Aorta (tissue), 5 donors: ENCODE data around the gene TUBB4B. TPM values are rescaled to one million over a fixed set of nuclear protein-coding genes. Genes with fewer than 3 reads are reported as not detected.

Source experiments
- ATAC-seq: fragments of 200-7000 bp; cut with Tn5 transposase; one replicate; pipeline ENCODE4 v1.9.1; 2022; ENCODE audit warnings: moderate library complexity; ENCODE audit not compliant: low FRiP score
- DNase-seq, 2 donors: peaks; one replicate each; pipeline ENCODE4 v3.0.0-alpha.2; 2020
- H3K27ac ChIP-seq, 2 donors: one replicate each; pipeline ENCODE4 v1.5.1; 2013; ENCODE audit warnings: low read length in 2 of 2, mild to moderate bottlenecking in 2 of 2, moderate library complexity in 2 of 2, control low read depth in 1 of 2, inconsistent platforms in 1 of 2, low read depth in 1 of 2
- H3K27me3 ChIP-seq, 2 donors: one replicate each; pipeline ENCODE4 v1.6.1; 2013; ENCODE audit warnings: control low read depth in 1 of 2, low read length in 1 of 2, mild to moderate bottlenecking in 1 of 2, moderate library complexity in 1 of 2; ENCODE audit not compliant: insufficient read depth in 2 of 2, control insufficient read depth in 1 of 2
- H3K36me3 ChIP-seq, 2 donors: one replicate each; pipeline ENCODE4 v1.6.1; 2013; ENCODE audit warnings: control low read depth in 1 of 2, low read length in 1 of 2, mild to moderate bottlenecking in 1 of 2; ENCODE audit not compliant: insufficient read depth in 2 of 2, control insufficient read depth in 1 of 2
- H3K4me1 ChIP-seq, 2 donors: one replicate each; pipeline ENCODE4 v1.6.1; 2013; ENCODE audit warnings: low read length in 2 of 2, control low read depth in 1 of 2, mild to moderate bottlenecking in 1 of 2, moderate library complexity in 1 of 2; ENCODE audit not compliant: insufficient read depth in 2 of 2, control insufficient read depth in 1 of 2
- H3K4me3 ChIP-seq, 2 donors: one replicate each; pipeline ENCODE4 v1.5.1; 2013; ENCODE audit warnings: low read length in 2 of 2, control low read depth in 1 of 2, mild to moderate bottlenecking in 1 of 2
- H3K9me3 ChIP-seq: one replicate; pipeline ENCODE4 v1.6.1; 2013; ENCODE audit warnings: mild to moderate bottlenecking, low read length; ENCODE audit not compliant: control insufficient read depth
- WGBS, 2 donors: extraction: QIAGEN DNeasy Blood & Tissue Kit; methylation state at CpG; one replicate each; pipeline ENCODE4 v1.1.7; 2013; 5-methylcytosine and 5-hydroxymethylcytosine counted together
- intact Hi-C, 2 donors: fragments of 100-400 bp; cut with DNase I; formaldehyde crosslinking; loops; one replicate each; pipeline versions ENCODE4 v1.14.2 to v1.15.0; 2022
- polyA plus RNA-seq, 2 donors: library from polyadenylated mRNA; stranded (reverse); fragments of 200-250 nt; gene quantifications; one replicate each; pipeline ENCODE4 v1.2.3, GENCODE V29; 2013
- total RNA-seq, 2 donors: library from RNA; stranded (reverse); fragmentation: NEBNext Ultra II Directional; extraction: Animal tissue kit (Norgen Biotek cat#: 25700); gene quantifications; one replicate each; pipeline ENCODE4 v1.2.1, GENCODE V29; 2021
- donor health status: healthy with polysubstance abuse.
- donor health status: Bipolar disorder and iron deficiency.
- donor health status: DM: no; HTN: no; CAD: no.
- donor health status: DM: no; HTN: no; CAD: no.
- donor health status: DM: yes; HTN: yes; CAD: no.

The TUBB4B gene
- total and polyA plus RNA-seq, 4 donors, result 86.9 to 152 (median 111) TPM

DNA sequence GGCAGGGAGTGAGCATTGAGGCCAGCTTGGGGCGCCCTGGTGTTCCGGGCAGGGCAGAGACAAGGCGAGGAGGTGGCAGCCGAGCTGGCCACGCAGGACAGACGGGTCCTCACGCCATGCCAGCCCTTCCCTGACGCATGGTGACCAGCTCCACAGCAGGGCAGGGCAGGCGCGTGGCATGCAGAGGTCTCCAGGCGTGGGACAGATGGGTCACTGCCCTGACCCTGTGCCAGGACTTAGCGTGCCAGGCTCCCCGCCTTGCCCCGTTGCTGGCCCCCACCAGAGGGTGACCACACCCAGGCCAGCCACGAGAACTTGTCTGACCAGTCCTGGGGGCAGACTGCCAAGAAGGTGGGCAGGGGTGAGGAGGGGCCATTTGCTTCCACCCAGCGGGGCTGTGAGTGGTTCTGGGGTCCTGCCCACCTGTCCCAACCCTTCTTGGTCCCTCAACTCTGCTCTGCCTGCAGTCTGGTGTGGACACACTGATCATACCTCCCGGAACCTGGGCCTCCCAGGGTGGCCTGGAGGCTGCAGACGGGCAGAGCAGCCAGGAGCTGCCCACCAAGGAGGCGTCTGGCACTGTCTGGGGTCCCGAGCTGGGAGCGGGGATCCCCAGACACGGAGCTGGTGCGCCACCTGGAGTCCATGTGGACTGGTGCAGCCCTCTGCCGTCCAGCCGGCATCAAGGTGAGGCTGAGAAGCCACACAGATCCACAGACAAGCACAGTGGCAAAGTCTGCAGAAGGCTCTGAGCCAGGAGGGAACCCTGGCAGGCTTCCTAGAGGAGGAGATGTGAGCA, 13.8 kb upstream of the TUBB4B start, which contains the start of gene RNF224:
TSS of gene RNF224 (plus strand) at position 449 of the 799 bp plus-strand sequence. CDS start 834 bp downstream, outside the sequence.
- no peaks in the 10 kb centered on the region for H3K4me1 ChIP-seq
- ATAC-seq (no peak), DNase-seq (peak; percentile 80 to 91)
- H3K36me3 ChIP-seq, result no peaks in the 10 kb centered on the region
- no peak within 1 kb of the TSS for H3K27ac ChIP-seq
- no peaks in the 10 kb centered on the region for H3K9me3 ChIP-seq
- intact Hi-C loops, result loop anchor here in 1 of 2 donors (5.0 kb wide), 1 partner anchor 105 kb away; no protein-coding TSS in a partner anchor
- no peaks in the 10 kb centered on the region for H3K27me3 ChIP-seq
- WGBS, 2 donors, result 28 to 31% methylated on average over 25 of the region's 25 CpGs
- H3K4me3 ChIP-seq, result no peak within 1 kb of the TSS

DNA sequence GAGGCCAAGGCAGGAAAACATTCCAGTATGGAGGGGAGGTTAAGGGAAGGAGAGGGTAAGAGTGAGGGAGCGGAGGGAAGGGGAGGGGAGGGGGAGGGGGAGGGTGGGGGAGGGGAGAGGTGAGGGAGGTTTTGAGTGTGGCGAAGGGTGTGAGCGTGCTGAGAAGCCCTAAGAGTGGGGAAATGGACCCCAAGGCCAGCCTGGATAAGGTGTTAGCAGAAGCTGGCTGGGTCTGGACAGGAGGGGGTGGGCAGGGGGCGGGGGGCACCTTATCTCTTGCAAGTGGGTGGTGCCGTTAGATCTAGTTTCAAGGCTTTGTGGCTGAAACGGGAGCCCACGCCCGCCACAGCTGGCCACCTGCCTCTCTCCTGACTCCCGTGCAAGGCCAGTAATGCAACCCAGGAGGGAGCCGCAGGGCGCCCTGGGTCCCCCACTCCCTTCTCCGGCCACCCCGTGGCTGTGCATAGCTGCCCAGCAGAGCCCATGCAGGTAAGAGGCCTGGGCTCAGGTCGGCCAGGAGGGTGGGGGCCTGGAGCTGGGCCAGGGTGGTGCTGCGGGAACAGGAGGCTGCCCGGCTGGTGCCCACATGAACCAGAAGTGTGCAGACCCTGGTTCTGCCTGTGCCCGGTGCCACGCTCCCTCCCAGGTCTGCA, 13.1 kb upstream of the TUBB4B start:
- Histone ChIP-seq H3K4me3 (no peak overlapping the region), H3K4me1 (no peaks in the 10 kb centered on the region), H3K36me3 (no peaks in the 10 kb centered on the region), H3K9me3 (no peaks in the 10 kb centered on the region), H3K27ac (no peak overlapping the region), H3K27me3 (no peaks in the 10 kb centered on the region)
- no peak for DNase-seq
- ATAC-seq, result no peak
- intact Hi-C loops, result loop anchor here (2.0 to 5.0 kb wide), 2 partner anchors 105 to 106 kb away; no protein-coding TSS in a partner anchor
- 42 to 51% methylated on average over 11 to 18 of the region's 18 CpGs for WGBS, 2 donors

DNA sequence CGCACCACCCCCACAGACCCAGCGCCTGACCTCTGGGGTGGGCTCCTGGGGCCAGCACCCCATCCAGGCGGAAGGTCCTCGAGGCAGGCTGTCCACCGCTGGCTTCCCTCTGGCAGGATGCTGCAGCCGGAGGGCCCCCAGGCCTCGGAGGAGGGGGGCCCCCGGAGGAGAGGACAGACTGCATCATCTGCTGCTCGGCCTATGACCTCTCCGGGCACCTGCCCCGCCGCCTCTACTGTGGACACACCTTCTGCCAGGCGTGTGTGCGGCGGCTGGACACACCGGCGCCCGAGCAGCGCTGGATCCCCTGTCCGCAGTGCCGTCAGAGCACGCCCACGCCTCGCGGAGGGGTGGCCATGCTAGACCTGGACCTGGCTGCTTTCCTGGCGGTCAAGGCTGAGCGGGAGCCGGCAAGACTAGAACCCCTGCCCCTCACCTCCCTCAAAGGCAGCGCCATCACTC, 12.6 kb upstream of the TUBB4B start:
- no peak overlapping the region for H3K27ac ChIP-seq
- H3K36me3 ChIP-seq, result no peaks in the 10 kb centered on the region
- DNase-seq (no peak), ATAC-seq (no peak)
- WGBS, 2 donors, result 78 to 80% methylated on average over 24 to 29 of the region's 29 CpGs
- no peaks in the 10 kb centered on the region for H3K9me3 ChIP-seq
- H3K4me3 ChIP-seq, result no peak overlapping the region
- no peaks in the 10 kb centered on the region for H3K27me3 ChIP-seq
- no peaks in the 10 kb centered on the region for H3K4me1 ChIP-seq
- intact Hi-C loops, result loop anchor here (2.0 to 5.0 kb wide), 2 partner anchors 106 kb away; no protein-coding TSS in a partner anchor

DNA sequence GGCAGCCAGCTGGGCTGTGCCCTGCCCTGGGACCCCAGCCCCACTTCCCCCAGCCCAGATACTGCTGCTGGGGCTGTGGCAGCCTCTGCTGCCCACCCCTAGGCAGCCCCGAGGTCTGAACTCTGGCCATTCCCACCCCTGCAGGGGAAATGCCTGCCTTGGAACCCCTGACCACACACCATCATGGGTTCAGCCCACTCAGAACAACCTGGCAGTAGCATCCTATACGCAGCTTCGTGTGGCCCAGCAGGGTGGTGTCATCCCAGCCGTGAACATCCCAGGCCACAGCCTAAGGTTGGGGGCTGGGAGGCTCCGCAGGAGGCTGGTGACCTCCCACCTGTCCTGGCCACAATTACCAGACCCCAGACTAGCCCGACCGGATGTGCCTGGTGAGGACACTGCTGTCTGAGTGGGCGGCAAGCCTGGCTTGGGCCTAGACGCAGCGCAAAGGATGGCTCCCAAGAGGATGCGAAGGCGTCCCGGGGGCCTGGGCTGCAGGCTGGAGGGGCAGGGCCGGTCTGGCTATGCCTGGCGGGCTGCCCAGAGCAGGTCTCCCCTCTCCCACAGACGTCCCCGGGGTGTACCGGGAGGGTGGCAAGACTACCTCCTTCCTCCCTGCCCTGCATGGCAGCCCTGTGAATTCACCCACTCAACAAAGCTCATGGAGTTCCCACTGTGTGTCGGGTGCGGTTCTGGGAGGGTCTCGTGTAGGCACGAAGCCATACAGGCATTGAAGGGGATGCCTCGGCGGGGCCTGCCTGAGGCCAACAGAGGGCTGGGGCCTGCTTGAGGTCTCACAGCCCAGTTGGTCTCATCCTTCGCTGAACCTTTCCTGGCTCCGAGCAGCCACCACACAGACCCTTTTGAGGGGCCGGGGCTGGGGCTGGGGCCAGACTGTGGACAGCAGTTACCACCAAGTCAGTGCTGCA, 11.9 kb upstream of the TUBB4B start:
- intact Hi-C loops, result loop anchor here (2.0 to 5.0 kb wide), 2 partner anchors 106 to 107 kb away; no protein-coding TSS in a partner anchor
- Histone ChIP-seq H3K27ac (no peak overlapping the region), H3K36me3 (no peaks in the 10 kb centered on the region), H3K4me3 (no peak overlapping the region), H3K4me1 (no peaks in the 10 kb centered on the region), H3K27me3 (no peaks in the 10 kb centered on the region), H3K9me3 (no peaks in the 10 kb centered on the region)
- ATAC-seq (no peak), DNase-seq (no peak)
- WGBS, 2 donors, result 33 to 42% methylated on average over 27 of the region's 27 CpGs

DNA sequence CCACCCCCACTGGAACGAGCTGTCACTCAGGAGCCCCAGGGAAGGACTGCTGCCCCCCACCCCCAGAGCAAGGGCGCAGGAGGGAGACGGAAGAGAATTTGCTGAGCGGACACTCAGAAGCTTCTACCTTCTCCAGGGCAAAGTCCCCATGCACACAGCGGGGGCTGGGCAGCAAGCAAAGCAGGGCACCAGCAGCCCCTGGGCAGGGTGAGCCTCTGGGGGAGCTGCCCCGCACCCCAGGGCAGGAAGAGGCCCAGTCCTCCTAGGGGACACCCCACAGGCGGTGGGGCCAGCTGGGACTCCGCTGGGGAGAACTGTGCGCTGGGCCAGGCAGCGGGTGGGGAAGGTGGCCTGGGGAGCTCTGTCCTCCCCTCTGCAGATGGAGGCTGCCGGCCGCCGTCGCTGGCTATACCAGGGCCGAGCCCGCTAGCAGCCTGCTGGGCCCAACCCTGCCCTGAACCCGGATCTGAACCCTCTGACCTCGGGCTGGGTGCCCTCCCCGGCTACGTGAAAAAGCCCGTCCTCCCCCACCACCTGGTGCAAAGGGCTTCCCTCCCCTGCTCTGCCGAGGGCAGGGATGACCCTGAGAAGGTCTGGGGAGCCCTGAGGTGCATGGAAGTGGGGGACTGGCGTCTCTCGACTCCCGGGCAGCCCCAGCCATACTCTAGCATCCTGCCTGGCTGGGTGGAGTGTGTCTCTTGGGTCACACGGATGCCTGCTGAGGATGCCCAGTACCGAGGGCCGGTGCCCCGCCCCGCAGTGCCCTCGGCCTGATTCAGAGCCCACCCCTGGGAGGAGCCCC, 11.0 kb upstream of the TUBB4B start:
- no peaks in the 10 kb centered on the region for H3K27me3 ChIP-seq
- no peaks in the 10 kb centered on the region for H3K4me1 ChIP-seq
- intact Hi-C loops, result loop anchor here (2.0 to 5.0 kb wide), 2 partner anchors 107 to 108 kb away; no protein-coding TSS in a partner anchor
- DNase-seq, result no peak
- no peaks in the 10 kb centered on the region for H3K36me3 ChIP-seq
- ATAC-seq, result no peak
- 60 to 61% methylated on average over 28 to 31 of the region's 31 CpGs for WGBS, 2 donors
- H3K27ac ChIP-seq, result no peak overlapping the region
- H3K9me3 ChIP-seq, result no peaks in the 10 kb centered on the region
- no peak overlapping the region for H3K4me3 ChIP-seq

DNA sequence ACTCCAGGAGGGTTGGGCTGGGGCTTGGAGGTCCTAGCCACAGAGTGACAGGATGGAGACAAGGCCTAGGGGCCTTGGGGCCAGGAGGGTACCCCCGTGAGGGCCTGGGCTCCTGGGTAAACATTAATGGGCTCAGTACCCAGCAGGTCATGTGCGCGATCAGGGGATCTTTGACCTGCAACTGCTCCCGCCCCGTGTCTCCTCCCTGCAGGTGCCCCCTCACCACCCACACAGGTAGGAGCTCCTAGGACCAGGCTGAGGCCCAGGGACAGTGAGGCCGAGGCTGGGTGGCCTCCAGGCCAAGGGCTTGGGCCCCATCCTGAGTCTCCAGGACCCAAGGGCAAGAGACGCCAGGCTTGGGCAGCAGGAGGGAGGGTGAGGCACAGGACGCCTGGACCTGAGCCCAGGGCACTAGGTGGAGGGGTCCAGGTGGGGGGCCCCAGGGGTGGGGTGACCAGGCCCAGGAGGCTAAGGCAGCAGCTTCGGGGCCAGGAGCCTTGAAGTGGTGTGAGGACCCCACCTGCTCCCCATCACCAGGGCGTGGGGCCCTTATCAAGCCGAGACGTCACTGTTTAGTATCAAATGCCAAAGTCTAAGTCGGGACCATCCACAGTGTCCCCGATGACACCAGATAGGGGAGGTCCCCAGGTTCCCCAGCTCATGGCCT, 10.2 kb upstream of the TUBB4B start, which contains the start of gene SLC34A3:
TSS of gene SLC34A3 (plus strand) at position 197 of the 667 bp plus-strand sequence. CDS start 802 bp downstream, outside the sequence.
- Histone ChIP-seq H3K27me3 (no peaks in the 10 kb centered on the region), H3K27ac (no peak within 1 kb of the TSS), H3K4me3 (no peak within 1 kb of the TSS), H3K4me1 (no peaks in the 10 kb centered on the region), H3K36me3 (no peaks in the 10 kb centered on the region), H3K9me3 (no peaks in the 10 kb centered on the region)
- DNase-seq, result no peak
- intact Hi-C loops, result no loop called here
- WGBS, 2 donors, result 70 to 78% methylated on average over 13 to 14 of the region's 14 CpGs
- no peak for ATAC-seq

DNA sequence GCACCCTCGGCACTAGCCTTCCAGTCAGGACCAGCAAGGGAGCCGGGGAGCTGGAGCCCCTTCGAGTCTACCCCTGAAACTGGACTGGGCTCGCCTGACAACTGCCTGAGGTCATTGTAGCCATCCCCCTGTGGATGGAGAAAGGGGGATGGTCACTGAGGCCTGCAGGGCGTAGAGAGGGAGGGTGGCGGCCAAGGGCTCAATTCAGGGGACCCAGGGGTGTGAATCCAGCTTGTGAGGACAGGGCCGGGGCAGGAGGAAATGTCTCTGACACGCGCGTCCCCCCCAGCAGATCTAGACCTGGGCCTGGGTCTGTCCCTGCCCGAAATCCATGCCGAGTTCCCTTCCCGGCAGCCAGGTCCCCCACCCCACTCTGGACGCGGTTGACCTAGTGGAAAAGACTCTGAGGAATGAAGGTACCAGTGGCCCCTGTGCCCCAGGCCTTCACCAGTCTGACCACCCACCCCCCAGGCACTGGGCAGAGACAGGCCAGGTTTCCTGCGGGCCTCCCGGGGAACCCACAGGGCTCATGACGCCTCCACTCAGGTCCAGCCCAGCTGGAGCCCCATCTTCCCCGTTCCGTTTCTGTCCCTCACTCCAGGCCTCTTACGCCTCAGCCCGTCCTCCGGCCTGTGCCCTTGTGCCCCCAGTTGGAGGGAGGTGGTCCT, 9.6 kb upstream of the TUBB4B start:
- no peak overlapping the region for H3K27ac ChIP-seq
- no peak overlapping the region for H3K4me3 ChIP-seq
- H3K9me3 ChIP-seq, result no peaks in the 10 kb centered on the region
- no peaks in the 10 kb centered on the region for H3K36me3 ChIP-seq
- H3K4me1 ChIP-seq, result no peaks in the 10 kb centered on the region
- ATAC-seq, result no peak
- no peaks in the 10 kb centered on the region for H3K27me3 ChIP-seq
- 82 to 90% methylated on average over 19 to 23 of the region's 23 CpGs for whole genome bisulfite sequencing, 2 donors
- intact Hi-C loops, result no loop called here
- no peak for DNase-seq
